GM21576 (cell line): ENCODE data around the gene NOP58.
"Not testable (repeated sequence)": the region's sequence is repeated elsewhere in the genome, so short reads cannot be mapped to it uniquely, and the experiment has no call there.

Experiments
- ATAC-seq: cut with Tn5 transposase; IDR thresholded peaks from one replicate; pipeline ENCODE4 v1.9.1; 2021; ENCODE audit warnings: mild to moderate bottlenecking, moderate library complexity; ENCODE audit not compliant: unreplicated experiment

Gene NOP58

GRCh38 chr2:202306034-202306433 is 40.5 kb downstream of the NOP58 start:
- ATAC-seq: no peak

GRCh38 chr2:202307690-202308089 is 42.1 kb downstream of the NOP58 start:
- ATAC-seq: no peak

- ATAC-seq: no peak
Measured at GRCh38 chr2:202311823-202312388, 46.3 kb downstream of the NOP58 start.

- no peak for ATAC-seq
Measured at GRCh38 chr2:202314116-202314515, 48.6 kb downstream of the NOP58 start.

- ATAC-seq: no peak
Measured at GRCh38 chr2:202317080-202317857, 51.7 kb downstream of the NOP58 start.

GRCh38 chr2:202320362-202320761 is 54.8 kb downstream of the NOP58 start:
- not testable (repeated sequence) for ATAC-seq

- ATAC-seq: no peak
Measured at GRCh38 chr2:202322435-202322834, 56.9 kb downstream of the NOP58 start.

GRCh38 chr2:202327858-202328257 is 62.3 kb downstream of the NOP58 start:
- ATAC-seq: no peak

- ATAC-seq: no peak
Measured at GRCh38 chr2:202335791-202336467, 70.4 kb downstream of the NOP58 start.

- no peak for ATAC-seq
Measured at GRCh38 chr2:202337151-202337550, 71.6 kb downstream of the NOP58 start.

GRCh38 chr2:202337706-202338346 is 72.3 kb downstream of the NOP58 start:
- no peak for ATAC-seq

GRCh38 chr2:202339071-202339870 is 73.7 kb downstream of the NOP58 start:
- ATAC-seq: no peak

- ATAC-seq: no peak
Measured at GRCh38 chr2:202344178-202344577, 78.6 kb downstream of the NOP58 start.

GRCh38 chr2:202346180-202346579 is 80.6 kb downstream of the NOP58 start:
- ATAC-seq: no peak
